WTC11 (cell line): ENCODE data around the gene SAMD1. TPM values are rescaled to one million over a fixed set of nuclear protein-coding genes. Genes with fewer than 3 reads are reported as not detected.

Source experiments
- ATAC-seq: fragments of 200-7000 bp; cut with Tn5 transposase; 2 replicates; pipeline ENCODE4 v1.10.0; 2021; ENCODE audit warnings: mild to moderate bottlenecking, moderate library complexity
- CTCF ChIA-PET: fragments of 300-600 bp; sonication (Branson Sonifier 250); formaldehyde crosslinking; loops from one replicate; lab custom pipeline; 2021; ENCODE audit warnings: antibody characterized with exemption; lab: Charles Lee
- POLR2A ChIA-PET: fragments of 350-600 bp; sonication (Branson Sonifier 250); formaldehyde crosslinking; loops from one replicate; lab custom pipeline; 2021; ENCODE audit warnings: antibody characterized with exemption; lab: Charles Lee
- DNase-seq: peaks from one replicate; pipeline ENCODE4 v3.0.0; 2021; ENCODE audit warnings: low spot score
- H3K27ac Mint-ChIP-seq: 2 replicates; pipeline ENCODE4 v1.8.0; 2021; ENCODE audit warnings: mixed read lengths
- H3K27me3 Mint-ChIP-seq: 2 replicates; pipeline ENCODE4 v1.8.0; 2021; ENCODE audit warnings: low read depth, mild to moderate bottlenecking, moderate library complexity, mixed read lengths
- H3K36me3 Mint-ChIP-seq: 2 replicates; pipeline ENCODE4 v1.8.0; 2021; ENCODE audit warnings: mixed read lengths
- H3K4me1 Mint-ChIP-seq: 2 replicates; pipeline ENCODE4 v1.8.0; 2022; ENCODE audit warnings: mixed read lengths
- H3K4me3 Mint-ChIP-seq: 2 replicates; pipeline ENCODE4 v1.8.0; 2021; ENCODE audit warnings: mild to moderate bottlenecking, moderate library complexity, mixed read lengths
- H3K9me3 Mint-ChIP-seq: 2 replicates; pipeline ENCODE4 v1.8.0; 2021; ENCODE audit warnings: mixed read lengths
- NFATC4 ChIP-seq: fragments of 250-450 bp; sonication (Bioruptor Pico); IDR thresholded peaks from 2 replicates; pipeline ENCODE4 v1.9.0; 2021; ENCODE audit warnings: mild to moderate bottlenecking
- total RNA-seq: library from RNA; stranded (reverse); gene quantifications from 3 replicates; pipeline ENCODE4 v1.2.3, GENCODE V29; 2021

SAMD1 gene
- total RNA-seq, 1 experiment from 2014 or later, result 116 TPM

DNA sequence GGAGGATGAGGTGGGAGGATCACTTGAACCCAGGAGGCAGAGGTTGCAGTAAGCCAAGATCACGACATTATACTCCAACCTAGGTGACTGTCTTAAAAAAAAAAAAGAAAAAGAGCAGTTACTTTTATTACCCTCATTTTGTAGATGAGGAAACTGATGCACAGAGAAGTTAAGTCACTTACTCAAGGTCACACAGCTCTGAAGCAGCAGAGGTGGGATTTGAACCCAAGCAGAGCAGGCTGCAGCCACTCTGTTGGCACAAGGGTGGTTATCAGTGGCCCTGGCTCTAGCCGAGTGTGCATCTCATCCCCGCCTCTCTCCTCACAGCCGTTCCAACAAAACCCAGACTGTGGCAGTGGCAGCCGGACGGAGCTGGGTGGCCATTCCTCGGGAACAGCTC, 51.4 kb downstream of the SAMD1 start:
- no peaks in the 10 kb centered on the region for H3K9me3 Mint-ChIP-seq
- DNase-seq (no peak), ATAC-seq (no peak)
- POLR2A ChIA-PET, result interaction anchor here (0.5 kb wide), 1 partner anchor 20 kb away, joined by 3 read pairs; no protein-coding TSS in a partner anchor
- no peak for TF ChIP-seq NFATC4 (CRISPR knock-in tag)
- TF ChIP-seq, all 79 proteins: peak for 0
- H3K27me3 Mint-ChIP-seq, result no peaks in the 10 kb centered on the region
- CTCF ChIA-PET, result interaction anchor here (1.1 to 1.3 kb wide), 4 partner anchors 9 to 86 kb away, joined by 3 to 7 read pairs (median 4); partner anchors contain the start of gene MISP3
- H3K4me3 Mint-ChIP-seq, result no peak overlapping the region
- H3K4me1 Mint-ChIP-seq, result peaks cover 7% of the 10 kb centered on the region
- no peak overlapping the region for H3K27ac Mint-ChIP-seq
- no peaks in the 10 kb centered on the region for H3K36me3 Mint-ChIP-seq

Other genes starting within 250 kb of the SAMD1 start
- 0.66 to 1.1 TPM (median 0.71 TPM) in 3 replicates for gene NANOS3, start 213.6 kb downstream of the SAMD1 start, total RNA-seq
- 5.0 to 7.2 TPM (median 6.4 TPM) in 3 replicates for gene BRME1, start 184.6 kb downstream of the SAMD1 start, total RNA-seq
- 36.6 to 44.2 TPM (median 42.2 TPM) in 3 replicates for gene CC2D1A, start 184.6 kb downstream of the SAMD1 start, total RNA-seq
- gene PODNL1, start 152.3 kb downstream of the SAMD1 start, total RNA-seq, result 1.1 to 1.4 TPM (median 1.4 TPM) in 3 replicates
- gene DCAF15, start 138.2 kb downstream of the SAMD1 start, total RNA-seq, result 82.9 to 89.0 TPM (median 83.3 TPM) in 3 replicates
- gene RFX1, start 84.4 kb downstream of the SAMD1 start, total RNA-seq, result 20.4 to 23.2 TPM (median 21.4 TPM) in 3 replicates
- not detected in 3 replicates for gene RLN3, start 62.6 kb downstream of the SAMD1 start, total RNA-seq
- gene IL27RA, start 59.0 kb downstream of the SAMD1 start, total RNA-seq, result 11.8 to 12.2 TPM (median 12.0 TPM) in 3 replicates
- 25.9 to 31.1 TPM (median 28.6 TPM) in 3 replicates for gene PALM3, start 28.7 kb downstream of the SAMD1 start, total RNA-seq
- 2.4 to 3.4 TPM (median 3.2 TPM) in 3 replicates for gene MISP3, start 18.0 kb downstream of the SAMD1 start, total RNA-seq
- 0.35 to 0.87 TPM (median 0.41 TPM) in 3 replicates for gene C19orf67, start 5.0 kb downstream of the SAMD1 start, total RNA-seq
- gene PRKACA, start 27.0 kb upstream of the SAMD1 start, total RNA-seq, result 37.8 to 48.0 TPM (median 41.7 TPM) in 3 replicates
- 37.1 to 40.4 TPM (median 38.4 TPM) in 3 replicates for gene ASF1B, start 45.8 kb upstream of the SAMD1 start, total RNA-seq
- 128 to 140 TPM (median 140 TPM) in 3 replicates for gene ADGRL1, start 115.4 kb upstream of the SAMD1 start, total RNA-seq